GM06990 (cell line): ENCODE results near the gene ISCU.

ENCODE experiments used
- DNase-seq: peaks from one replicate; pipeline ENCODE4 v3.0.0-alpha.2; 2011; ENCODE audit not compliant: insufficient read length; ENCODE audit errors: extremely low read depth
- H3K27me3 ChIP-seq: replicated peaks from 2 replicates; pipeline ENCODE4 v1.6.0; 2011; ENCODE audit warnings: low read length; ENCODE audit not compliant: control insufficient read depth, insufficient read depth
- H3K36me3 ChIP-seq: 2 replicates; pipeline ENCODE4 v1.5.1; 2011; ENCODE audit warnings: low read length; ENCODE audit not compliant: control insufficient read depth, insufficient read depth
- H3K4me3 ChIP-seq: replicated peaks from 2 replicates; pipeline ENCODE4 v1.5.1; 2011; ENCODE audit warnings: low read depth, mild to moderate bottlenecking, control low read depth, low read length
- TF ChIP-seq, protein P1 (sequence below): IDR thresholded peaks from 2 replicates; pipeline ENCODE4 v1.5.1; 2011; ENCODE audit warnings: low read length, control low read depth, mild to moderate bottlenecking, inconsistent platforms; ENCODE audit not compliant: insufficient read depth, poor library complexity, severe bottlenecking

The ISCU gene

DNA sequence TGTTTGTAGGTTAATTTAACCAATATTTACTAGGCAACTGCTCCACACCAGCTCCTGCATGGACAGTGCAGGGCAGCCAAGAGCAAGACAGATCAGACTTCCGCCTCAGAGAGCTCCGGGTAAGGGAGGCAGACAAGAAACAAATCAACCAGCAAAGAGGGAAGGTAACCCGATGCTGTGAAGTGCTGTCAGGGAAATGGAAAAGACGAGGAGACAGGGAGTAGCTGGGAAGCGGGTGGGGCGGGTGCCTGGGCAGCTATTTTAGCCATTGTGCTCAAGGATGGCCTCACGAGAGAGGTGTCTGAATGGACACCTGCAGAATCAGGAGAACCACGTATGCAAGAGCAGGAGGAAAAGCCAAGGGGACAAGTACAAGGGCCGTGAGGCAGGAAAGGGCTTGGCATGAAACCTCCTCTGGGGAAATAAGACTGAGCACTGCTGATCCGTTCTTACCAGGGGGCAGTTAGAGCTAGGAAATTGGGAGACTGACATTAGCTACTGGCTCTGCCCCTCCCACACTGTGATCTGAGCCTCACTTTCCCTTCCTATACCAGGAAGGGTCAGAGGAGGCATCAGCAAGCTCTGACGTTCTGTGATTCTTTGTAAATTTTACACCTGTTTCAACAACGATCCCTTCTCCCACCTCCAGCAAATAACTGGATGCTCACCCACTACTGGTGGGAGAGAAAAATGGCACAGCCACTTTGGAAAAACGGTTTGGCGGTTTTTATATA is 42.0 kb downstream of the ISCU start:
- TF ChIP-seq, protein P1, sequence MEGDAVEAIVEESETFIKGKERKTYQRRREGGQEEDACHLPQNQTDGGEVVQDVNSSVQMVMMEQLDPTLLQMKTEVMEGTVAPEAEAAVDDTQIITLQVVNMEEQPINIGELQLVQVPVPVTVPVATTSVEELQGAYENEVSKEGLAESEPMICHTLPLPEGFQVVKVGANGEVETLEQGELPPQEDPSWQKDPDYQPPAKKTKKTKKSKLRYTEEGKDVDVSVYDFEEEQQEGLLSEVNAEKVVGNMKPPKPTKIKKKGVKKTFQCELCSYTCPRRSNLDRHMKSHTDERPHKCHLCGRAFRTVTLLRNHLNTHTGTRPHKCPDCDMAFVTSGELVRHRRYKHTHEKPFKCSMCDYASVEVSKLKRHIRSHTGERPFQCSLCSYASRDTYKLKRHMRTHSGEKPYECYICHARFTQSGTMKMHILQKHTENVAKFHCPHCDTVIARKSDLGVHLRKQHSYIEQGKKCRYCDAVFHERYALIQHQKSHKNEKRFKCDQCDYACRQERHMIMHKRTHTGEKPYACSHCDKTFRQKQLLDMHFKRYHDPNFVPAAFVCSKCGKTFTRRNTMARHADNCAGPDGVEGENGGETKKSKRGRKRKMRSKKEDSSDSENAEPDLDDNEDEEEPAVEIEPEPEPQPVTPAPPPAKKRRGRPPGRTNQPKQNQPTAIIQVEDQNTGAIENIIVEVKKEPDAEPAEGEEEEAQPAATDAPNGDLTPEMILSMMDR, result no peak
- Histone ChIP-seq H3K36me3 (no peaks in the 10 kb centered on the region), H3K27me3 (no peaks in the 10 kb centered on the region), H3K4me3 (no peak overlapping the region)
- DNase-seq, result no peak

DNA sequence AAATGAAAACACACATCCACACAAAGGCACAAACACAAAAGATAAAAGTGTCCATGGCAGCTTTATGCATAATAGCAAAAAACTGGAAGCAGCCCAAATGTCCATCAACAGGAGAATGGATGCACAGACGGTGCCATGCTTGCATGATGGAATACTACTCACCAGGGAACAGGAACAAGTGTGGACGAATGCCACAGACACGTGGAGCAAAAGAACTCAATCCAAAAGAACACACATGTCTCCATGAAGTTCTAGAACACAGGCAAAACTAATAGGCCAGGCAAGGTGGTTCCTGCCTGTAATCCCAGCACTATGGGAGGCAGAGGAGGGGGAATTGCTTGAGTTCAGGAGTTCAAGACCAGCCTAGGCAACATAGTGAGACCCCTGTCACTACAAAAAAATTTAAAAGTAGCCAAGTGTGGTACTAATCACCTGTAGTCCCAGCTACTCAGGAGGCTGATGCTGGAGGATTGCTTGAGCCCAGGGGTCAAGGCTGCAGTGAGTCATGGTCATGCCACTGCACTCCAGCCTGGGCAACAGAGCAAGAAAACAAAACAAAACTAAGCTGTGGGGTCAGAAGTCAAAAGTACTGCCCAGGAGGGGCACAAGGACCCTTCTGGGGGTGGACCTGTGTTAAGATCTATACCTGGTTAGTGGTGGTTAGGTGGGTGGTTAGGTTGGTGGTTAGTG is 42.7 kb downstream of the ISCU start:
- no peak for DNase-seq

DNA sequence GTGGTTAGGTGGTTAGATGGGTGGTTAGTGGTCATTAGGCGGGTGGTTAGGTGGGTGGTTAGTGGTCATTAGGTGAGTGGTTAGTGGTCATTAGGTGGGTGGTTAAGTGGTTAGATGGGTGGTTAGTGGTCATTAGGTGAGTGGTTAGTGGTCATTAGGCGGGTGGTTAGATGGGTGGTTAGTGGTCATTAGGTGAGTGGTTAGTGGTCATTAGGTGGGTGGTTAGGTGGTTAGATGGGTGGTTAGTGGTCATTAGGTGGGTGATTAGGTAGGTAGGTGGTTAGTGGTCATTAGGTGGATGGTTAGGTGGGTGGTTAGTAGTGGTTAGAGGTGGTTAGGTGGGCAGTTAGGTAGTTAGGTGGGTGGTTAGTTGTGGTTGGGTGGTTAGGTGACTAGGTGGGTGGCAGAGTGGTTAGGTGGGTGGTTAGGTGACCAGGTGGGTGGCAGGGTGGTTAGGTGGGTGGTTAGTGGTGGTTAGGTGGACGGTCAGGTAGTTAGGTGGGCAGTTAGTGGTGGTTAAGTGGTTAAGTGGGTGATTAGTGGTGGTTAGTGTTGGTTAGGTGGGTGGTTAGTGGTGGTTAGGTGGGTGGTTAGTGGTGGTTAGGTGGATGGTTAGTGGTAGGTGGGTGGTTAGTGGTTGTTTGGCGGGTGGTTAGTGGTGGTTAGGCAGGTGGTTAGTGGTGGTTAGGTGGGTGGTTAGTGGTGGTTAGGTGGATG is 43.5 kb downstream of the ISCU start:
- DNase-seq, result no peak
- Histone ChIP-seq H3K4me3 (no peak overlapping the region), H3K27me3 (no peaks in the 10 kb centered on the region), H3K36me3 (no peaks in the 10 kb centered on the region)
- TF ChIP-seq, protein P1, result no peak

More for the DNA sequence above, 42.7 kb downstream of the ISCU start:
- Histone ChIP-seq H3K36me3 (no peaks in the 10 kb centered on the region), H3K27me3 (no peaks in the 10 kb centered on the region), H3K4me3 (no peak overlapping the region)
- TF ChIP-seq, protein P1, result no peak

DNA sequence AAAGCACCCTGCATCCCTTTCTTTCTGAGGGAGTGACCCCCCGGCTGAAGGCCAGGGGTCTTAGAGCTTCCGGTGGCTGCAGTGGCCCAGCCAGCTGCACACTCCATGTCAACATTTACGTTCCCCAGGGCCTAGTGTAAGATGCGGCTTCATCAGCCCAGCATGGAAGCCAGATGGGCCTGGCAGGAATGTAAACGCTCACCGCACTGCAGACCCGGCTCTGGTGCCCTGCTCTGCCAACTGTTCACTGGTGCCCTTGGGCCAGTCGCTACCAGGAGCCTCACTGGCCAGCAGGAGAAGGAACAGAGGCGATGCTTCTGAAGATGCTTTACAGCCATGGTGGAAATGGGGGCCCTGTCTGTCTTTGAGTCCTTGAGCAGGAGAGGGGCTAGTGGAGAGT is 44.1 kb downstream of the ISCU start:
- DNase-seq, result no peak

DNA sequence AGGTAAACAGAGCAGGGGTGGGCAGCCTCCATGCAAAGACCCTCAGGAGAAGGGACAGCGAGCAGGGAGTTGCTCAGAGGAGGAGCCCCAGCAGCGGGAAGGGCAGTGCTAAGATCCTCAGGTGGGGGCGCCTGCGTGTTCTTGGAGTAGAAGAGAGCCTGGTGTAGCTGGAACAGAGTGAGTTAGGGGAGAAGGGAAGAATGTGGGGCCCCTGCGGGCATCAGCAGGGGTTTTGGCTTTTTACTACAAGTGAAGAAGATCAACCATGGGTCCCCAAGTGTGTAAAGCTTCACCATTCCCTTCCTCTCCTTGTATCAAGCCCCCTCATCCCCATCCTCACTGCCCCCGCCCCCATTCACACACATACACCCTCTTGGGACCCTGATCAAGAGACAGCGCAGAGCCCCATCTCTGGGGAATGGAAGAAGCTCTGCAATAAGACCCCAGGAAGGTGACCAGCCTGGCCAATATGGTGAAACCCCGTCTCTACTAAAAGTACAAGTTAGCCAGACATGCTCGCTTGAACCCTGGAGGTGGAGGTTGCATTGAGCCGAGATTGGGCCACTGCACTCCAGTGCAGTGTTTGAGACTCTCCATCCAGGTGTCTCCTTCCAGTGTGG is 45.7 kb downstream of the ISCU start:
- no peak overlapping the region for H3K4me3 ChIP-seq
- DNase-seq, result no peak
- TF ChIP-seq, protein P1, result no peak
- no peaks in the 10 kb centered on the region for H3K27me3 ChIP-seq
- no peaks in the 10 kb centered on the region for H3K36me3 ChIP-seq

More for the DNA sequence above, 44.1 kb downstream of the ISCU start:
- Histone ChIP-seq H3K36me3 (no peaks in the 10 kb centered on the region), H3K4me3 (no peak overlapping the region), H3K27me3 (no peaks in the 10 kb centered on the region)
- TF ChIP-seq, protein P1, result no peak
